ENCODE results near the gene ZNF674.
A peak's percentile ranks its signal among the peaks of the same experiment; 100 is the strongest.

ZNF674 gene

GRCh38 chrX:46545111-46546005 is at the start of gene ZNF674:
ZNF674 (minus strand) TSS chrX:46545421; CDS start chrX:46542087, 3,334 bp downstream.
- peak; percentile 94 for DNase-seq

- peak; percentile 27 for DNase-seq
Observed at GRCh38 chrX:46589977-46590723, 44.9 kb upstream of the ZNF674 start.

- DNase-seq, result peak; percentile 43
Observed at GRCh38 chrX:46588263-46588662, 43.0 kb upstream of the ZNF674 start.

- DNase-seq, result no peak
Observed at GRCh38 chrX:46587753-46588171, 42.5 kb upstream of the ZNF674 start.

GRCh38 chrX:46587158-46587557 is 41.9 kb upstream of the ZNF674 start:
- DNase-seq, result no peak

- DNase-seq, result no peak
Observed at GRCh38 chrX:46584736-46585135, 39.5 kb upstream of the ZNF674 start.

GRCh38 chrX:46582966-46583365 is 37.7 kb upstream of the ZNF674 start:
- no peak for DNase-seq

GRCh38 chrX:46582325-46582724 is 37.1 kb upstream of the ZNF674 start:
- no peak for DNase-seq

- no peak for DNase-seq
Observed at GRCh38 chrX:46580613-46581012, 35.4 kb upstream of the ZNF674 start.

GRCh38 chrX:46579250-46579649 is 34.0 kb upstream of the ZNF674 start:
- no peak for DNase-seq

GRCh38 chrX:46577221-46578005 is 32.2 kb upstream of the ZNF674 start:
- DNase-seq, result no peak

GRCh38 chrX:46576458-46576857 is 31.2 kb upstream of the ZNF674 start:
- DNase-seq, result no peak

- no peak for DNase-seq
Observed at GRCh38 chrX:46575991-46576392, 30.8 kb upstream of the ZNF674 start.

- DNase-seq, result no peak
Observed at GRCh38 chrX:46575586-46575985, 30.4 kb upstream of the ZNF674 start.

GRCh38 chrX:46574774-46575381 is 29.7 kb upstream of the ZNF674 start:
- DNase-seq, result peak; percentile 41

- DNase-seq, result peak; percentile 81
Observed at GRCh38 chrX:46573892-46574773, 28.9 kb upstream of the ZNF674 start.

GRCh38 chrX:46573331-46573891 is 28.2 kb upstream of the ZNF674 start, which contains the start of gene CHST7:
CHST7 (plus strand) TSS chrX:46573765; CDS start chrX:46573932, 167 bp downstream.
- peak; percentile 63 for DNase-seq

- DNase-seq, result peak; percentile 54
Observed at GRCh38 chrX:46572340-46572936, 27.2 kb upstream of the ZNF674 start.

GRCh38 chrX:46571423-46572339 is 26.5 kb upstream of the ZNF674 start:
- DNase-seq, result no peak

GRCh38 chrX:46569621-46570020 is 24.4 kb upstream of the ZNF674 start:
- DNase-seq, result no peak

All from CD4-positive, alpha-beta T cell treated with Interleukin-17A for 1 hour (primary cell).